SK-N-SH (cell line): Measurements from ENCODE around the gene DNASE1L2. TPM values are rescaled to one million over a fixed set of nuclear protein-coding genes. Genes with fewer than 3 reads are reported as not detected.

Experiments used
- CTCF ChIA-PET: fragments of 300-600, 350-600 bp; formaldehyde crosslinking; extraction: SDS; loops from one replicate; lab custom pipeline; 2021; lab: Yijun Ruan, JAX
- POLR2A ChIA-PET: fragments of 350-600 bp; sonication (Branson Sonifier 250); formaldehyde crosslinking; extraction: SDS; loops from one replicate; lab custom pipeline; 2020; ENCODE audit warnings: antibody characterized with exemption, inconsistent platforms; lab: Yijun Ruan, JAX
- DNase-seq: peaks from one replicate; pipeline ENCODE4 v3.0.0; 2012
- H2AFZ ChIP-seq: fragments of 200-600 bp; sonication (generic); 2 replicates; pipeline ENCODE4 v1.8.1; 2016; ENCODE audit warnings: antibody characterized with exemption, mild to moderate bottlenecking, low read depth
- H3F3A ChIP-seq: fragments of 200-600 bp; sonication (generic); replicated peaks from 2 replicates; pipeline ENCODE3; 2016; ENCODE audit warnings: antibody characterized with exemption, mild to moderate bottlenecking; ENCODE audit not compliant: insufficient read depth
- H3K27ac ChIP-seq, 2 experiments: fragments of 200-500 bp in 1 of 2; fragments of 200-600 bp in 1 of 2; sonication (Bioruptor generic) in 1 of 2; sonication (generic), shearing (Covaris generic) in 1 of 2; 2 replicates each; pipeline versions ENCODE4 v1.5.1 to v1.6.1; 2014 to 2016; ENCODE audit warnings: low read depth in 2 of 2, inconsistent platforms in 1 of 2, low read length in 1 of 2, mild to moderate bottlenecking in 1 of 2, mixed read lengths in 1 of 2
- H3K27me3 ChIP-seq: fragments of 200-600 bp; sonication (generic), shearing (Covaris generic); 2 replicates; pipeline ENCODE4 v1.6.1; 2016; ENCODE audit warnings: mixed run types; ENCODE audit not compliant: insufficient read depth
- H3K36me3 ChIP-seq, 2 experiments: fragments of 200-500 bp in 1 of 2; fragments of 200-600 bp in 1 of 2; sonication (Bioruptor generic) in 1 of 2; sonication (generic) in 1 of 2; replicated peaks in 1 of 2; 2 replicates each; pipeline versions ENCODE3 to v1.5.1; 2014 to 2016; ENCODE audit warnings: low read length in 1 of 2, mild to moderate bottlenecking in 1 of 2; ENCODE audit not compliant: insufficient read depth in 2 of 2, control insufficient read depth in 1 of 2
- H3K4me1 ChIP-seq, 2 experiments: fragments of 200-500 bp in 1 of 2; fragments of 200-600 bp in 1 of 2; sonication (Bioruptor generic) in 1 of 2; sonication (generic), shearing (Covaris generic) in 1 of 2; 2 replicates each; pipeline versions ENCODE4 v1.5.1 to v1.6.1; 2014 to 2016; ENCODE audit warnings: low read depth in 1 of 2, low read length in 1 of 2, mixed run types in 1 of 2; ENCODE audit not compliant: insufficient read depth in 2 of 2, control insufficient read depth in 1 of 2
- H3K4me2 ChIP-seq: fragments of 200-600 bp; sonication (generic), shearing (Covaris generic); 2 replicates; pipeline ENCODE4 v1.6.1; 2017; ENCODE audit warnings: mixed run types
- H3K4me3 ChIP-seq, 2 experiments: fragments of 200-500 bp in 1 of 2; fragments of 200-600 bp in 1 of 2; sonication (Bioruptor generic) in 1 of 2; sonication (generic), shearing (Covaris generic) in 1 of 2; 2 replicates each; pipeline versions ENCODE4 v1.5.1 to v1.8.1; 2014 to 2016; ENCODE audit warnings: low read depth in 2 of 2, inconsistent platforms in 1 of 2, low read length in 1 of 2, mild to moderate bottlenecking in 1 of 2, mixed read lengths in 1 of 2, moderate library complexity in 1 of 2
- H3K79me2 ChIP-seq: fragments of 200-600 bp; sonication (generic); 2 replicates; pipeline ENCODE4 v1.8.1; 2017; ENCODE audit warnings: mild to moderate bottlenecking; ENCODE audit not compliant: insufficient read depth
- H3K9ac ChIP-seq: fragments of 200-600 bp; sonication (generic); 2 replicates; pipeline ENCODE4 v1.6.1; 2017; ENCODE audit warnings: mixed run types
- H3K9me2 ChIP-seq: fragments of 200-600 bp; sonication (generic); 2 replicates; pipeline ENCODE4 v1.6.1; 2017; ENCODE audit warnings: mixed run types
- H3K9me3 ChIP-seq: fragments of 200-600 bp; sonication (generic); 2 replicates; pipeline ENCODE4 v1.6.1; 2017; ENCODE audit warnings: mixed run types, mild to moderate bottlenecking, moderate library complexity
- H4K20me1 ChIP-seq: fragments of 200-600 bp; sonication (generic); 2 replicates; pipeline ENCODE4 v1.6.1; 2017; ENCODE audit warnings: mild to moderate bottlenecking, mixed run types; ENCODE audit not compliant: insufficient read depth
- CHD2 ChIP-seq: fragments of 150-350 bp; IDR thresholded peaks from 2 replicates; pipeline ENCODE4 v1.6.1; 2018; ENCODE audit warnings: low read length; ENCODE audit not compliant: partially characterized antibody
- EP300 ChIP-seq, 2 experiments: IDR thresholded peaks; 2 replicates each; pipeline versions ENCODE4 v1.4.0 to v1.6.1; 2012; ENCODE audit warnings: borderline replicate concordance in 1 of 2, low read depth in 1 of 2, low read length in 1 of 2
- FOSL2 ChIP-seq: IDR thresholded peaks from 2 replicates; pipeline ENCODE4 v1.4.0; 2012; ENCODE audit warnings: low read depth, mild to moderate bottlenecking, moderate library complexity, borderline replicate concordance
- FOXJ3 ChIP-seq: sonication (generic); formaldehyde crosslinking; IDR thresholded peaks from 2 replicates; pipeline ENCODE4 v1.5.1; 2020; ENCODE audit warnings: mild to moderate bottlenecking, missing genetic modification reagents
- GATA2 ChIP-seq: sonication (generic); formaldehyde crosslinking; IDR thresholded peaks from 2 replicates; pipeline ENCODE4 v1.5.0; 2020; ENCODE audit warnings: mild to moderate bottlenecking, missing genetic modification reagents
- JUND ChIP-seq: IDR thresholded peaks from 2 replicates; pipeline ENCODE4 v1.4.0; 2012
- MEF2A ChIP-seq: IDR thresholded peaks from 2 replicates; pipeline ENCODE4 v1.4.0; 2012; ENCODE audit warnings: low read depth, borderline replicate concordance
- NFIC ChIP-seq: IDR thresholded peaks from 2 replicates; pipeline ENCODE4 v1.4.0; 2012; ENCODE audit warnings: borderline replicate concordance
- POLR2AphosphoS5 ChIP-seq: IDR thresholded peaks from 2 replicates; pipeline ENCODE4 v1.6.1; 2012; ENCODE audit warnings: low read depth, low read length
- RAD21 ChIP-seq: IDR thresholded peaks from 2 replicates; pipeline ENCODE4 v1.6.1; 2012; ENCODE audit warnings: mild to moderate bottlenecking, low read length
- RCOR1 ChIP-seq: fragments of 150-350 bp; IDR thresholded peaks from 2 replicates; pipeline ENCODE4 v1.6.1; 2017; ENCODE audit warnings: antibody characterized with exemption, low read length
- RFX5 ChIP-seq: IDR thresholded peaks from 2 replicates; pipeline ENCODE4 v1.6.1; 2012; ENCODE audit warnings: mild to moderate bottlenecking, improper control_type of control experiment, low read length
- RXRA ChIP-seq: IDR thresholded peaks from 2 replicates; pipeline ENCODE4 v1.4.0; 2012; ENCODE audit warnings: low read depth, mild to moderate bottlenecking, borderline replicate concordance
- SIN3A ChIP-seq: IDR thresholded peaks from 2 replicates; pipeline ENCODE4 v1.6.1; 2012; ENCODE audit warnings: low read depth, mild to moderate bottlenecking, low read length, moderate library complexity, borderline replicate concordance
- SMC3 ChIP-seq: IDR thresholded peaks from 2 replicates; pipeline ENCODE4 v1.6.1; 2012; ENCODE audit warnings: low read depth, low read length, improper control_type of control experiment
- TAF1 ChIP-seq: IDR thresholded peaks from 2 replicates; pipeline ENCODE4 v1.6.1; 2012; ENCODE audit warnings: low read depth, mild to moderate bottlenecking, low read length, moderate library complexity, borderline replicate concordance
- WGBS: methylation state at CpG from one replicate; pipeline ENCODE4 v1.1.6; 2017; ENCODE audit warnings: low lambda C conversion rate; 5-methylcytosine and 5-hydroxymethylcytosine counted together
- polyA plus RNA-seq, 3 experiments: library from polyadenylated mRNA; depleted of rRNA; stranded (reverse); fragments of >200 nt; gene quantifications; 2 replicates each; pipeline ENCODE4 v1.2.3, GENCODE V29; 2012
- TF ChIP-seq, protein P1 (sequence below): fragments of 200-600 bp; sonication (generic); IDR thresholded peaks from 2 replicates; pipeline ENCODE4 v1.6.1; 2017; ENCODE audit warnings: antibody characterized with exemption, mild to moderate bottlenecking, moderate library complexity
- TF ChIP-seq, protein P2 (sequence below): fragments of 150-350 bp; IDR thresholded peaks from 2 replicates; pipeline ENCODE4 v1.6.1; 2016; ENCODE audit warnings: mild to moderate bottlenecking, low read depth, low read length
- TF ChIP-seq, protein P3 (sequence below): IDR thresholded peaks from 2 replicates; pipeline ENCODE4 v1.4.0; 2012; ENCODE audit warnings: low read depth
- TF ChIP-seq, protein P4 (sequence below): IDR thresholded peaks from 2 replicates; pipeline ENCODE4 v1.6.1; 2012; ENCODE audit warnings: mild to moderate bottlenecking, low read depth, low read length, moderate library complexity
- TF ChIP-seq, protein P5 (sequence below): IDR thresholded peaks from 2 replicates; pipeline ENCODE4 v1.4.0; 2012; ENCODE audit warnings: low read depth, borderline replicate concordance

The DNASE1L2 gene
- polyA plus RNA-seq, 1 of the 3 experiments (the other 2 are of a cell fraction): 2.5 TPM

DNA sequence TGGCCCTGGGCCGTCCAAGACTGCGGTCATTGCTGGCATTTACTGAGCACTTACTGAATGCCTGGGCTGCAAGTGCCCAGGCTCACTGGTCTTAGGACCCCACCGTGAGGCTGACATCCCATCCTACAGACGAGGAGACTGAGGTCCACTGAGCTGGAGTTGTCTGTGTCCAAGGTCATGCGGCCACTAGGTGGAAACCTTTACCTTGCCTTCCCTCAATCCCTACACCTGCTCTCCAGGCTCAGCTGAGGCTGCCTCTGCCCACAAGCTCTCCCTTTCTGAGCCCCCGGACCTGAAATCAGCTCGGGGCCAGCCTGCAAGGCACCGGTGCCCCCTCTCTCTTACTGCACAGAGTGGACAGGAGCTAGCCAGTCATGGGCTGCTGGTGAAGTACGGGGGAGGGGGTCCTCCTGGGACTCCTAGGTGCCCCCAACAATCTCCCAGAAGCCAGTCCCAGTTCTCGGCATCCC, 41.4 kb upstream of the DNASE1L2 start (continued):
- TF ChIP-seq RXRA (no peak), TAF1 (no peak), RAD21 (peak; percentile 77), RCOR1 (peak; percentile 57; the same call in 1 of the 2 replicates), NFIC (no peak), GATA2 (CRISPR knock-in tag) (no peak), POLR2AphosphoS5 (no peak), SIN3A (no peak), SMC3 (peak; percentile 47)
- TF ChIP-seq, protein P1, sequence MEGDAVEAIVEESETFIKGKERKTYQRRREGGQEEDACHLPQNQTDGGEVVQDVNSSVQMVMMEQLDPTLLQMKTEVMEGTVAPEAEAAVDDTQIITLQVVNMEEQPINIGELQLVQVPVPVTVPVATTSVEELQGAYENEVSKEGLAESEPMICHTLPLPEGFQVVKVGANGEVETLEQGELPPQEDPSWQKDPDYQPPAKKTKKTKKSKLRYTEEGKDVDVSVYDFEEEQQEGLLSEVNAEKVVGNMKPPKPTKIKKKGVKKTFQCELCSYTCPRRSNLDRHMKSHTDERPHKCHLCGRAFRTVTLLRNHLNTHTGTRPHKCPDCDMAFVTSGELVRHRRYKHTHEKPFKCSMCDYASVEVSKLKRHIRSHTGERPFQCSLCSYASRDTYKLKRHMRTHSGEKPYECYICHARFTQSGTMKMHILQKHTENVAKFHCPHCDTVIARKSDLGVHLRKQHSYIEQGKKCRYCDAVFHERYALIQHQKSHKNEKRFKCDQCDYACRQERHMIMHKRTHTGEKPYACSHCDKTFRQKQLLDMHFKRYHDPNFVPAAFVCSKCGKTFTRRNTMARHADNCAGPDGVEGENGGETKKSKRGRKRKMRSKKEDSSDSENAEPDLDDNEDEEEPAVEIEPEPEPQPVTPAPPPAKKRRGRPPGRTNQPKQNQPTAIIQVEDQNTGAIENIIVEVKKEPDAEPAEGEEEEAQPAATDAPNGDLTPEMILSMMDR: peak; percentile 52

DNA sequence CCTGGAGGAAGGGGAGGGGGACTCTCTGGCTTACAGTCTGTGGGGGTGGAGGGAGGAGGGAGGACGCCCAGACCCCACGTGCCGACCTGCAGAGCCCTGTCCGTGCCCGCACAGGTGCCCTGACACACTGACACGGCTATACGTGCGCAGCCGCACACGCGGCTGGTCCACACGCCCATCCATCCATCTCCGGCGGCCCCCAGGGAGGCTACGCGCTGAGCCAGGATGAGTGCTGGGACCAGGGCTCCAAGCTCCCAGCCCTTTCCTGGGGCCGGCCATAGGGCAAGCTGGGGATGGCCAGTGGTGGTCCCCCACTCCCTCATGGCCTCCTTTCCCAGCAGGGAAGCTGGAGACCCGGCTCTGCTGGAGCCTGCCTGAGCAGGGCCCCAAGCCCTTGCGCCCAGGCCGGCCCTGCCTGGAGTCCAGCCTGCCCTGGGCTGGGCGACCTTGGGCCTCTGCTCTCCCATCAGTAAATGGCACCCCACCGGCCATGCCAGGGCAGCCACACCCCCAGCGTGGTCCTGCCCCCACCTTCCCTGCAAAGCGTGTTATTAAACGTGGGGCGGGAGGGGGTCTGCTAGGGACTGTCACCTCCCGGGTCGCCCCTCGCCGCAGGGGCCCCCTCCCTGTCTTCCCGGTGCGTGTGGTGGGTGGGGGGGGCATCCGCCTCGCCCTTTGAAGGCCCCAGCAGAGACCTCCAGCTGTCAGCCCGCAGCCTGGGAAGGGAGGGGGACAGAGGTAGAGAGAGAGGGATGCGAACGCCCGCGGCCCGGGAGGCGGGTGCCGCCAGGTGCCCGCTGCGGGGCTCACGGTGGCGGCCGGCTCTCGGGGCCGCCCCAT, 40.7 kb upstream of the DNASE1L2 start:
- no peaks in the 10 kb centered on the region for H3F3A ChIP-seq
- H3K27ac ChIP-seq: no peak overlapping the region; a peak in 1 of 4 replicates
- H2AFZ ChIP-seq: no peak overlapping the region
- H3K9me3 ChIP-seq: no peaks in the 10 kb centered on the region
- 0% methylated on average over 1 of the region's 49 CpGs for WGBS
- H3K9me2 ChIP-seq: no peaks in the 10 kb centered on the region
- peak overlapping the region; percentile 77 for H3K4me2 ChIP-seq
- peak overlapping the region; percentile 44 to 53 for H3K4me3 ChIP-seq
- H3K36me3 ChIP-seq: no peaks in the 10 kb centered on the region
- DNase-seq: peak; percentile 70
- ChIA-PET POLR2A (interaction anchor here (0.8 to 3.3 kb wide), 6 partner anchors 9 to 56 kb away, joined by 3 to 18 read pairs (median 5); partner anchors contain the start of genes ECI1, MLST8 and TRAF7), CTCF (interaction anchor here (0.6 to 3.6 kb wide), 21 partner anchors 9 to 306 kb away, joined by 3 to 33 read pairs (median 5); partner anchors contain the start of genes BRICD5, CCNF, ECI1 and MLST8)
- H3K79me2 ChIP-seq: no peaks in the 10 kb centered on the region
- TF ChIP-seq, protein P2, sequence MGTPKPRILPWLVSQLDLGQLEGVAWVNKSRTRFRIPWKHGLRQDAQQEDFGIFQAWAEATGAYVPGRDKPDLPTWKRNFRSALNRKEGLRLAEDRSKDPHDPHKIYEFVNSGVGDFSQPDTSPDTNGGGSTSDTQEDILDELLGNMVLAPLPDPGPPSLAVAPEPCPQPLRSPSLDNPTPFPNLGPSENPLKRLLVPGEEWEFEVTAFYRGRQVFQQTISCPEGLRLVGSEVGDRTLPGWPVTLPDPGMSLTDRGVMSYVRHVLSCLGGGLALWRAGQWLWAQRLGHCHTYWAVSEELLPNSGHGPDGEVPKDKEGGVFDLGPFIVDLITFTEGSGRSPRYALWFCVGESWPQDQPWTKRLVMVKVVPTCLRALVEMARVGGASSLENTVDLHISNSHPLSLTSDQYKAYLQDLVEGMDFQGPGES: no peak
- TF ChIP-seq FOSL2 (no peak), CHD2 (no peak), RCOR1 (no peak), NFIC (no peak), JUND (no peak), TAF1 (no peak), SMC3 (no peak), FOXJ3 (no peak), RFX5 (no peak), MEF2A (no peak), EP300 (IDR thresholded peaks at IDR 0.05; ENCODE audit: borderline replicate concordance in 1 of 2, low read depth in 1 of 2, low read length in 1 of 2) (no peak)
- TF ChIP-seq, protein P3, sequence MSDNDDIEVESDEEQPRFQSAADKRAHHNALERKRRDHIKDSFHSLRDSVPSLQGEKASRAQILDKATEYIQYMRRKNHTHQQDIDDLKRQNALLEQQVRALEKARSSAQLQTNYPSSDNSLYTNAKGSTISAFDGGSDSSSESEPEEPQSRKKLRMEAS: no peak
- TF ChIP-seq, protein P4, sequence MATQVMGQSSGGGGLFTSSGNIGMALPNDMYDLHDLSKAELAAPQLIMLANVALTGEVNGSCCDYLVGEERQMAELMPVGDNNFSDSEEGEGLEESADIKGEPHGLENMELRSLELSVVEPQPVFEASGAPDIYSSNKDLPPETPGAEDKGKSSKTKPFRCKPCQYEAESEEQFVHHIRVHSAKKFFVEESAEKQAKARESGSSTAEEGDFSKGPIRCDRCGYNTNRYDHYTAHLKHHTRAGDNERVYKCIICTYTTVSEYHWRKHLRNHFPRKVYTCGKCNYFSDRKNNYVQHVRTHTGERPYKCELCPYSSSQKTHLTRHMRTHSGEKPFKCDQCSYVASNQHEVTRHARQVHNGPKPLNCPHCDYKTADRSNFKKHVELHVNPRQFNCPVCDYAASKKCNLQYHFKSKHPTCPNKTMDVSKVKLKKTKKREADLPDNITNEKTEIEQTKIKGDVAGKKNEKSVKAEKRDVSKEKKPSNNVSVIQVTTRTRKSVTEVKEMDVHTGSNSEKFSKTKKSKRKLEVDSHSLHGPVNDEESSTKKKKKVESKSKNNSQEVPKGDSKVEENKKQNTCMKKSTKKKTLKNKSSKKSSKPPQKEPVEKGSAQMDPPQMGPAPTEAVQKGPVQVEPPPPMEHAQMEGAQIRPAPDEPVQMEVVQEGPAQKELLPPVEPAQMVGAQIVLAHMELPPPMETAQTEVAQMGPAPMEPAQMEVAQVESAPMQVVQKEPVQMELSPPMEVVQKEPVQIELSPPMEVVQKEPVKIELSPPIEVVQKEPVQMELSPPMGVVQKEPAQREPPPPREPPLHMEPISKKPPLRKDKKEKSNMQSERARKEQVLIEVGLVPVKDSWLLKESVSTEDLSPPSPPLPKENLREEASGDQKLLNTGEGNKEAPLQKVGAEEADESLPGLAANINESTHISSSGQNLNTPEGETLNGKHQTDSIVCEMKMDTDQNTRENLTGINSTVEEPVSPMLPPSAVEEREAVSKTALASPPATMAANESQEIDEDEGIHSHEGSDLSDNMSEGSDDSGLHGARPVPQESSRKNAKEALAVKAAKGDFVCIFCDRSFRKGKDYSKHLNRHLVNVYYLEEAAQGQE: no peak
- TF ChIP-seq, protein P5, sequence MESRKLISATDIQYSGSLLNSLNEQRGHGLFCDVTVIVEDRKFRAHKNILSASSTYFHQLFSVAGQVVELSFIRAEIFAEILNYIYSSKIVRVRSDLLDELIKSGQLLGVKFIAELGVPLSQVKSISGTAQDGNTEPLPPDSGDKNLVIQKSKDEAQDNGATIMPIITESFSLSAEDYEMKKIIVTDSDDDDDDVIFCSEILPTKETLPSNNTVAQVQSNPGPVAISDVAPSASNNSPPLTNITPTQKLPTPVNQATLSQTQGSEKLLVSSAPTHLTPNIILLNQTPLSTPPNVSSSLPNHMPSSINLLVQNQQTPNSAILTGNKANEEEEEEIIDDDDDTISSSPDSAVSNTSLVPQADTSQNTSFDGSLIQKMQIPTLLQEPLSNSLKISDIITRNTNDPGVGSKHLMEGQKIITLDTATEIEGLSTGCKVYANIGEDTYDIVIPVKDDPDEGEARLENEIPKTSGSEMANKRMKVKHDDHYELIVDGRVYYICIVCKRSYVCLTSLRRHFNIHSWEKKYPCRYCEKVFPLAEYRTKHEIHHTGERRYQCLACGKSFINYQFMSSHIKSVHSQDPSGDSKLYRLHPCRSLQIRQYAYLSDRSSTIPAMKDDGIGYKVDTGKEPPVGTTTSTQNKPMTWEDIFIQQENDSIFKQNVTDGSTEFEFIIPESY: no peak
- no peaks in the 10 kb centered on the region for H3K27me3 ChIP-seq
- H3K4me1 ChIP-seq: peaks cover 0 to 18% of the 10 kb centered on the region in 2 experiments; a peak in 1 of 4 replicates
- H4K20me1 ChIP-seq: no peaks in the 10 kb centered on the region
- H3K9ac ChIP-seq: no peak overlapping the region
